ENCODE results near the gene DAP. TPM values are rescaled to one million over a fixed set of nuclear protein-coding genes. Genes with fewer than 3 reads are reported as not detected.

DAP gene
- total and polyA plus RNA-seq, 10 of the 15 experiments (the other 5 are each of a cell fraction or from before 2014, with no cell fraction given): 12.9 to 130 (median 49.9) TPM

GRCh38 chr5:10635257-10635866 is 125.7 kb downstream of the DAP start (continued):
- TF ChIP-seq KLF5 (IDR thresholded peaks at IDR 0.05; ENCODE audit: partially characterized antibody) (no peak), ATF3 (IDR thresholded peaks at IDR 0.05; ENCODE audit: borderline replicate concordance, extremely low read depth, low read depth, low read length) (no peak), EP300 (IDR thresholded peaks at IDR 0.05; ENCODE audit: borderline replicate concordance in 1 of 2, control insufficient read depth in 1 of 2, low read depth in 2 of 2, low read length in 2 of 2) (peak; percentile 89 to 98), FOXK2 (IDR thresholded peaks at IDR 0.05) (no peak), NFXL1 (IDR thresholded peaks at IDR 0.05; ENCODE audit: borderline replicate concordance) (0 out of 2 replicates have a peak, but pooled peaks have one; percentile 57), CHD2 (IDR thresholded peaks at IDR 0.05; ENCODE audit: borderline replicate concordance, low read depth, low read length) (peak; percentile 70; the same call in 1 of the 2 replicates), ZBTB4 (CRISPR knock-in tag; IDR thresholded peaks at IDR 0.05) (no peak), ZZZ3 (IDR thresholded peaks at IDR 0.05; ENCODE audit: control insufficient read depth, insufficient read length, low read depth) (no peak), SMAD1 (IDR thresholded peaks at IDR 0.05; ENCODE audit: low read depth, partially characterized antibody) (peak; percentile 24), ESRRA (IDR thresholded peaks at IDR 0.05; ENCODE audit: low read length) (no peak), NR2C2 (IDR thresholded peaks at IDR 0.05; ENCODE audit: borderline replicate concordance, control insufficient read depth, insufficient read length, low read depth) (no peak), TAF1 (IDR thresholded peaks at IDR 0.05; ENCODE audit: borderline replicate concordance, low read depth, low read length) (peak; percentile 62), MLLT1 (IDR thresholded peaks at IDR 0.05) (0 out of 2 replicates have a peak, but pooled peaks have one; percentile 40)
- TF ChIP-seq, protein P1, sequence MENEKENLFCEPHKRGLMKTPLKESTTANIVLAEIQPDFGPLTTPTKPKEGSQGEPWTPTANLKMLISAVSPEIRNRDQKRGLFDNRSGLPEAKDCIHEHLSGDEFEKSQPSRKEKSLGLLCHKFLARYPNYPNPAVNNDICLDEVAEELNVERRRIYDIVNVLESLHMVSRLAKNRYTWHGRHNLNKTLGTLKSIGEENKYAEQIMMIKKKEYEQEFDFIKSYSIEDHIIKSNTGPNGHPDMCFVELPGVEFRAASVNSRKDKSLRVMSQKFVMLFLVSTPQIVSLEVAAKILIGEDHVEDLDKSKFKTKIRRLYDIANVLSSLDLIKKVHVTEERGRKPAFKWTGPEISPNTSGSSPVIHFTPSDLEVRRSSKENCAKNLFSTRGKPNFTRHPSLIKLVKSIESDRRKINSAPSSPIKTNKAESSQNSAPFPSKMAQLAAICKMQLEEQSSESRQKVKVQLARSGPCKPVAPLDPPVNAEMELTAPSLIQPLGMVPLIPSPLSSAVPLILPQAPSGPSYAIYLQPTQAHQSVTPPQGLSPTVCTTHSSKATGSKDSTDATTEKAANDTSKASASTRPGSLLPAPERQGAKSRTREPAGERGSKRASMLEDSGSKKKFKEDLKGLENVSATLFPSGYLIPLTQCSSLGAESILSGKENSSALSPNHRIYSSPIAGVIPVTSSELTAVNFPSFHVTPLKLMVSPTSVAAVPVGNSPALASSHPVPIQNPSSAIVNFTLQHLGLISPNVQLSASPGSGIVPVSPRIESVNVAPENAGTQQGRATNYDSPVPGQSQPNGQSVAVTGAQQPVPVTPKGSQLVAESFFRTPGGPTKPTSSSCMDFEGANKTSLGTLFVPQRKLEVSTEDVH (IDR thresholded peaks at IDR 0.05; ENCODE audit: low read depth, partially characterized antibody): no peak

All from GM12878 (cell line).